GM19463 (cell line): ENCODE data around the gene RGS17.
"Not testable (repeated sequence)": the region's sequence is repeated elsewhere in the genome, so short reads cannot be mapped to it uniquely, and the experiment has no call there.

Experiments used
- ATAC-seq: cut with Tn5 transposase; IDR thresholded peaks from one replicate; pipeline ENCODE4 v1.9.1; 2021; ENCODE audit warnings: mild to moderate bottlenecking, moderate library complexity; ENCODE audit not compliant: unreplicated experiment

Gene RGS17

DNA sequence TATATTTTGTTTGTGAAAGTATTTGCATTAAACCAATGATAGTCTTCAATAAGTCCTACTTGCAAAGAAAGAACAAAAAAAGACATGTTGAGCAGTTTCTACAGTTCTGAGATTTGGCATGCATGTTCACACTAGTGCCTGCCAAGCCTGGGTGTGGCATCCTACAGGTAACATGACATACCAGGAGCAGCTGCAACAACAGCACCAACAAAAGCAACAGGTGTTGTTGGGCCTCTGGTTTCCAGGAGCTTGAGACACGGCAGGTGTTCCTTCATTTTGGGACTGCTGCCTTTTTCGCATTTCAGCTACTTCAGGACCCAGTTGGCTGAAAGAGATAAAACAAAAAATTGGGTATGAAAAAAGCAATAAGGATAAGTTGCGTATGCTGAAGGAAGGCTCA, 87.4 kb downstream of the RGS17 start:
- ATAC-seq: no peak

DNA sequence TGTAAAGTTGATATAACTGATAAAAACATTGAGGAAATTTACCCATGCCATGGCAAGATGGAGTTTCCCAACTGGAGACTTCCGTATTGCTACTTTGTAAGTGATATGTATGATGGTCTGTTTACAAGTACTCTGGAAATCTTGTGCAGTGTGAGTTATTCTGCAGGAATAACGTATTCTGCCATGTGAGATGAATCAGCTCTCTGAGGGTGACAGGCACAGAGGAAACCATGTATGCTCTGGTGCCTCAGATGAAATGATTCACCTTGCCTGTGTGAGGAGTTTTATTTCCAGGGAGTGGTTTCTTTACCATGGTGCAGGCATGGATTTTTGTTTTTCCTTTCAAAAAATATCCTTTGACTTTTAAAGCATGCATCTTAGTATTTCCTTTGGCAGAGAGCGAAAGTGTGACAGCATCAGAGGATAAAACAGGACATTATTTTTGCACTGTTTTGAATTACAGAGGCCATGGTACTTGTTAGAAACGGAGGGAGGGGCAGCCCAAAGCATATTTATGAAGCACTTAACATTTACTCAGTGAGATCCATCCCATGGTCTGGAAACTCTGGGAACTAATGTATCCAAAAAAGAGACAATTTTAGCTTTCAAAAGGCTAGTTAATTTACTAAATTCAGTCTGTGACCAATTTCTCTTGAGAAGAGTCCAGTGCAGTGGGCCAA, 92.6 kb downstream of the RGS17 start:
- ATAC-seq: no peak

DNA sequence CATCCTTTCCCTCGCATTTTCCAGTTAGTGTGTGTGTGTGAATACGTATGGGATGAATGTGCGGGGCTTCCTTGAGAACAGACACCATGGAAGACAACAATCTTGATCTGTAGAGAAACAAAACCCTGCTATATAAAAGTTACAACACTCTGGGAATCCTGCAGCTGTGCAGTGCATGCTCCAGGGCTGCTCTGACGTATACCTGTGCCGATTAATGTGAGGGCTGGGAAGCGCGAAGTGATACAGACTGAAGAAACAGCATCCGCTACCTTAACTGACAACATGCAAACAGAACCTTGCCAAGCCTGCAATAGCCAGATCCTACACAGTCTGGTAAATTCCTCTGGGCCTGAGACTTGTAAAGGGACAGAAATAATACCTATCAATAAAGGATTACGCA, 96.9 kb downstream of the RGS17 start:
- ATAC-seq: no peak

DNA sequence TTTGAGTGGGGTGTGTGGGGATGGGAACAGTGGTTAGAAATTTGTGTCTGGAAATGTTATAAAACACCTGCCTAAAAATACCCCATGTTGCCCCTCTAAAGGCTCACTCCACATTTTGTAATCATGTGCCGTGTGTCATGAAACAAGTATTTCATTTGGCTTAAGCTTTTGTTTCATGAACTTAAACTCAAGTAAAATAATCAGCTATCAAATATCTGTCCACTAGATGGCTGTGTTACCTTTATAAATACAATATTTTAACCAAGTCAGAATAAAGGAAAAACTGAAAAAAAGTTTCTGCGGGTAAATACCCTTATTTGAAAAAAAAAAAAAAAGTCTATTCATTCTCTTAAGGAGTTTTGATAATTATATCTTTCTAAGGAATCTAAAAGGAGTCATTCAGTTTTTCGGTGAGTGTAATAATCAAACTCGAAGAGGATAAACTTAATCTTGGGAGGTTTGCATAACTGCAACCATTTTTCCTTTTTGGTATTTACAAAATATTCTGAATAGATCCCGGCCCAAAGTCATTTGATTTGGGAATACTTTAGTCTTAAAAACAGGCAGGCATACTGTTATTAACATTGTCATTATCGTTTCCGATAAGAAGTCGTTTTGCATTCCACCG, 98.7 kb downstream of the RGS17 start:
- ATAC-seq: no peak

DNA sequence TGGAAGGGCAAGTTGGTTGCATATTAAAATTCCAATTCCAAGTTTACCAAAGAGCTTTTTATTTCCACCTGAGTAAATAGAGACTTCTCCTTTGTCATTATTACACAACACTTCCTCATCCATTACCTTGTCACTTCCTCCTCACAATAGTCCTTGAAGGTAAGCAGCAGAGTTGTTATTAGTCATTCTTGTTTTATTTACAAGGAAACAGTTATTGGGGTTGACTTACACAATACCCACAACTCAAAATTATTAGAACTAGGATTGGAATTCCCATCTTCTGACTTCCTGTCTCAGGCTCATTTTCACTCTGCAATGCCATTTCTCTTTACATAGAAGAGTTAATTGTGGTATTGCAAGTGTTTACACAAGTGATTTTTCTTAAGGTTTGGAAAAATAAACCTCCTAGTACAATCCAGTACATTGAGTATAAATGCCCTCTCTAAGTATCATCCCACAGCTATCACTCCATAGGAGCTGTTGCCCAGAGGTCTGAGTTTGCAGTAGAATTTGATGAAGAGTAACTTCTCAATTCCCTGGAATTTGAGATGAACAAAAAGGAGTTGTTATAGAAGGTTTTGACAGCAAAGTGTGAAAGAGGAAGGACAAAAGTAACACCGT, 99.6 kb downstream of the RGS17 start:
- ATAC-seq: no peak

DNA sequence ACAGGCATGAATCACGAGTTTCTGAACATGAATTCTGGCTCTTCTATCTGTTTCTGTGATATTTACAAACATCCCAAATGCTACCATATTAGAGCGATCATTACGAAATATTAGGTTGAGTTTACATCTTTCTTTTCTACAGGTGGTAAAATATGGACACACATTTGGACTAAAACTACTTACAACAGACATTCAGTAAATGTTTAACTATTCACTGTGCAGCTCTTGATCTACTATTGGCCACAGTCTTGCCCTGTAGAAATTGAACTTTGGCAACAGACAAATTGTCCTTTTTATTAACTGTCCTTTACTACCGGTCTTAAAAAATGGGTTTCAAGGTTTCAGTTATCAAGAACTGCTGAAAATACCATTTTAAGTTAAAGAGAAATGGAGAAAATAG, 102.1 kb downstream of the RGS17 start:
- ATAC-seq: no peak

DNA sequence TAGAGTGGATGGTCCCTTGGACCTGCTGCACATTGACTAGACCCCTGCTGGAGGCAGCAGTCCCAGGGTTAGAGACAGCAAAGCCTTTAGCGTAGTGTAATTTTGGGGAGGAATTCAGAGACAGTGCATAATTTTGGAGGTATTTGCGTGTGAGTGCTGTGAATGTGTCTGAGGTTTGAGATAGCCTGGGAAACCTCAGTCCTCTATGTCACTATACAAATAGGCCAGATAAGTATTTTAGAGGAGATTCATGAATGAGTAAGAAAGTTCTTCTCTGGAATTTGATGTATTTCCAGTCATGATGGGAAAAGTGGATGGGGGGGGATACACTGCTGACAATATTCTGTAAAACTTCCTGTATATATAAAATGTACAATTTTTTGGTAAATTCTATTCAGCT, 102.8 kb downstream of the RGS17 start:
- no peak for ATAC-seq

DNA sequence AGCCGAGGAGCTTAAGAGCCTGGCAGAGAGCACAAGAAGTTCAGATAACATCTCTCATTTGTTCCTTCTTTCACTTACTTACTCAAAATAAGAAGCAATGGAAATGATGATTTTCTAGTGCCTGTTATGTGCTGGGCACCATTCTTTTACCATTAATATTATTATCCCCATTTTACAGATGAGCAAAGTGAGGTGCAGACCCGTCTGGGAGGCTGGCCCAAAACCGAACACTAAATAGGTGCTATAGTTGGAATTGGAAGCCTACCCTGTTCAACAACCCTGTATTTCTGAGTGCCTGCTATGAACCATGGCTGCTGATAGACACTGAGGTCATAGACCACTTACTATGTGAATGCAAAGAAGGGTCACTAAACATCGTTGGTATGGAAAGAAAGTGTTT, 103.6 kb downstream of the RGS17 start:
- ATAC-seq: no peak

DNA sequence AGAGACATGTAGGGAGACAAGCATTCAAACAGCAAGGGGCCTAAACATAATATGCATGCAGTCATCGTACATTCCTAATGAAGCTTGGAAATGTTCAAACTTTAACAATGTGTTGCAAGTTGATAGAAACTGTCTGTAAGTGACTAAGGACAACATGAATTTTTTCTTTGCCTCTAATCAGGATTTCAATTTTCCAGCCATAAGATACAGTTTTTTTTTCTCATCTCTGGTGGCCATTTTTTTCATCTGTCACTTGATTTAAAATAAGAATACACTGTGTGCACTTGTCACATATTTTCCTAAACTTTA, 106.4 kb downstream of the RGS17 start:
- ATAC-seq: no peak

DNA sequence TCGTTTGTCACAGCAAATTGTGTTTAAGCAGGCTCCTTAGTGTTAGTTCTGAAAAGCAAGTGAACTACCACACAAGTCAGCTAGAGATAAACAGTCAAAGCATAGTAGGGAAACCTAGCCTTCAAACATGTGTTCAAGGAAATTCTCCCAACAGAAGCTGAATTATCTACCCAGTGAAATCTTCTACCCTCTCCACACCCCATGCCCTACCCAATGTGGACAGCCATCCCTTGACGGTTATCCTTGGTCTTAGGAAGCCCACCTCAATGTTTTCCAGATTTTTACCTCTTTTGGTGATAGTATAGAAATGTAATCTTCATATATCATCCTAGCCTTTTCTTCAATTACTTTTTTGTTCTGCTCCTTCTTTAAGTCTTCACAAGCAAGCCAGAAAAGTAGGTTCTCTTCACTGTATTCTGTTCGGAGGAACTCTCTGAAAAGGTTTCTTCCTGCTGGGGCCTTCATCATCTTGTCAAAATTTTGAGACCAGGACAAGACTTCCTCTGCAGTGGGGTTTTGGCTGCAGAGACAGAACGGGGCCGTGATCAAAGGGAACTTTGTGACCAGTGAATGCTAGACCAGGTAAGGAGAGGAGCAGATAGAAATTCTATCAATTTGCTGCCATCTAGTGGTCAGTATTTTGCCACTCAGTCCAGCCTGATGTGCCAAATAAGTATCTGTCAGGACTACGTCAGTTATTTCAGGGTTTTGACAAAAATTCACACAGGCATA, 106.9 kb downstream of the RGS17 start:
- ATAC-seq: peak; percentile 98

DNA sequence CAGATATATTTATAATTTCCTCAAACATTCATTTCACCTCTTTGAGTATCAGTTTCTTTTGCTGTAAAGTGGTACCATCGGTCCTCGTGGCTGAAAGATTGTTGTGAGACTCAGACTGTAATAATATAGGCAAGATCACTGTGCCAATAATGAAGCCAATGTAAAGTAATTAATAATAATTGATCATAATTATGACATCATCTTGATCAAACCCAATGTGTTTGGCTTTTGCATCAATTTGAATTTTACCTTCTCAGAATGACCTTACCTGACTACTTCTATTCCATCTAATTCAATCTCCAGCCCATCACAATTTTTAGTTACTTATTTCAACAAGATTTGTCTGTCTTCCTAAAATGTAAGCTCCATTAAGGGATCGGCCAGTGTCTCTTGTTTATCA, 112.7 kb downstream of the RGS17 start:
- no peak for ATAC-seq

DNA sequence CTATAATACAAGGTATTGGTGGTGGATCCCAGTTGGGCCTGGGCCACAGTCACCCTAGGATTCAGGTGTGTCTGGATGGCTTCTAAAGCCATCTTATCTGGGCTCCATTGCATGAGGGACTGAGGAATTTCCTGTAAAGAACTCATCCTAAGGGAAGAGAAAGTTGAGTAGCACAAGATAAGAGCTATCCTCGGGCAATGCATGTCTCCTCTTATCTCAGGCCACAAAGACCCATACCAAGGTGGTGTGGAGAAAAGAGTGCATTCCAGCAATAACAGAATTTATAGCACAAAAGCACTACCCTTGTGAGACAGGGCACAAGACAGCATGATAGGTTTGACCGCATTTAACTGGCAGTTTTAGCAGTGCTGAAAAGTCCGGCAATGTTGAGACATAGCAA, 114.2 kb downstream of the RGS17 start:
- no peak for ATAC-seq

DNA sequence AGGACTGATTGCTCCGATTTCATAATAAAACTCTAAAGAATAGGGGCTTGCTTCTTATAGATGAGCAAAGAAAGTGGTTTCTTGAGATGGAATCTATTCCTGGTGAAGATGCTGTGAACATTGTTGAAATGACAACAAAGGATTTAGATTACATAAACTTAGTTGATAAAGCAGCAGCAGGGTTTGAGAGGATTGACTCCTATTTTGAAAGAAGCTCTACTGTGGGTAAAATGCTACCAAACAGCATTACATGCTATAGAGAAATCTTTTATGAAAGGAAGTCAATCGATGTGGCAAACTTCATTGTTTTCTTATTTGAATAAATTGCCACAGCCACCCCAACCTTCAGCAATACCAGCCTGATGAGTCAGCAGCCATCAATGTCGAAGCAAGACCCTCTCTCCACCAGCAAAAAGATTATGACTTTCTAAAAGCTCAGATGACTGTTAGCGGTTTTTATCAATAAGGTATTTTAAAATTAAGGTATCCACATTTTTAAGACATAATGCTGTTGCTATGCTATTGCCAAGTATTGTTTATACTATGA, 115.9 kb downstream of the RGS17 start:
- ATAC-seq: no peak

DNA sequence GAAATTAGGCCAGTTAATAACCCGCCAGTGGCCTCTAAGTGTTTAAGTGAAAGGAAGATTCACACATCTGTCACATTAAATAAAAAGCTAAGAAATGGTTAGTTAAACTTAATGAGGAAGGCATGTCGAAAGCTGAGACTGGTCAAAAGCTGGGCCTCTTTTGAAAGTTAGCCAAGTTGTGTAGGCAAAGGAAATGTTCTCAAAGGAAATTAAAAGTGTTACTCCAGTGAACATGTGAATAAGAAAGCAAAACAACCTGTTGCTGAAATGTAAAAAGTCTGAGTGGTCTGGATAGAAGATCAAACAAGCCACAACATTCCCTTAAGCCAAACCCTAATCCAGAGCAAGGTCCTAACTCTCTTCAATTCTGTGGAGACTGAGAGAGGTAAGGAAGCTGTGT, 117.6 kb downstream of the RGS17 start:
- no peak for ATAC-seq

DNA sequence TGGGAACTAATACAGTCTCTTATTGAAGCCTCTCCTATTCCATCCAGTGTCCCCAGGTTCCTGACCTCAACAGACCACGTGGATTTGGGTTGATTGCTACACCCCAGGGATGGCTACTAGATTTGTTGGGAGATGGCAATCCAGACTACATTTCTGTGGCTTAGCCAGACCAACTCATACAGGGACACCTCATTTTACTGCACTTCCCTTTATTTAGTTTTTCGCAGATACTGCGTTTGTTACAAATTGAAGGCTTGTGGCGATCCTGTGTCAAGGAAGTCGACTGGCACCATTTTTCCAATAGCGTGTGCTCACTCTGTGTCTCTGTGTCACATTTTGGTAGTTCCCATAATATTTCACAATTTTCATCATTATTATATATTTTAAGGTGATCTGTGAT, 118.2 kb downstream of the RGS17 start:
- no peak for ATAC-seq

DNA sequence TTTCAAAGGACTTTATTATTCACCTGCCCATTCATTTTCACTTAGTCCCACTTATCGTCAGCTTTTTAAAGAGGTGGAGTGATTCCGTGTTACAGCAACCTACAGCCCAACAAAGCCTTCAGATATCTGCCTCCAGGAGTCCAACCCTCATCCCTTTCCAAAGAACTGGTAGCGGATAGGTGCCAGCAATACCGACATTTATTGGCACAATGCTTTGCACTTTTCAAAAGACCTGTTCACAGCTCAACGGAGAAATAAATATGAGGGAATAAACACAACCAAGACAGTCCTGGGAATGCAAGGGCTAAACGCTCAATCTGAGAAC, 127.8 kb downstream of the RGS17 start:
- ATAC-seq: peak; percentile 0

DNA sequence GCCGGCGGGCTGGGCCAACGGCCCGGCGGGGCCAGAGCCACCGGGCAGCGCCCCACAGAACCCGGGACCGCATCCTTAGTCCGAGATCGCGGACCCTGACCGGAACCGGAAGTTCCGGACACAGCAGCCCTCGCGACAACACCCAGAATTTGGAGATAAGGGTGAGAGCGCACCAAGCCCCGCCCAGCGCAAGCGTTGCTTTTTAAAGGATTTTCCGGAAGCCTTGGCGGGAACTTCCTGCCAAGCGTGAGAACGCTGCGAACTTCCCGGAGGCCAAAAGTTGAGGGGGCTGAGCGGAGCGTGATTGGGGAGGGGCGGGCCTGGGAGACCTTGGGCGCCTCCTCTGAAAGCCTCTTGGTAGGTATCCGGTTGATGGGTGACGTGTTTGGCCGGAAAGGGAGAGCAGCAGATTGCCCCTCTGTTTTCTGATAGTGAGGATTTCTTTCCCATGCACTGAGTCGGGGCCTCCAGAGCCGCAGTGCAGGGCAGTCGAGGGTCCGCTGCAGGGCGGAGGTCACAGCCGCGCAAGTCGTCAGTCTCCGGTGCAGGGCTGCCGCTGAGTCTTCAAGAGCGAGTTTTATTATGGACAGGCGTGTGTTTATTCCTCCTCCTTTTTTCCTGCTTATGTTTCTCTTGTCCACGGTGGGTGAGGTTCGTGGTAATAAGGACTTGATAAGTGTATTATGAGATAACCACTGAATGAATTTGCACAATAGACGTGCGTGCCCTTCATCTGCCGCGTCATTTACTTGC, 128.3 kb downstream of the RGS17 start, which contains the start of gene MTRF1L:
TSS of gene MTRF1L (minus strand) at position 97 of the 753 bp plus-strand sequence. CDS start at position 73, 24 bp downstream.
- peak; percentile 88 for ATAC-seq

DNA sequence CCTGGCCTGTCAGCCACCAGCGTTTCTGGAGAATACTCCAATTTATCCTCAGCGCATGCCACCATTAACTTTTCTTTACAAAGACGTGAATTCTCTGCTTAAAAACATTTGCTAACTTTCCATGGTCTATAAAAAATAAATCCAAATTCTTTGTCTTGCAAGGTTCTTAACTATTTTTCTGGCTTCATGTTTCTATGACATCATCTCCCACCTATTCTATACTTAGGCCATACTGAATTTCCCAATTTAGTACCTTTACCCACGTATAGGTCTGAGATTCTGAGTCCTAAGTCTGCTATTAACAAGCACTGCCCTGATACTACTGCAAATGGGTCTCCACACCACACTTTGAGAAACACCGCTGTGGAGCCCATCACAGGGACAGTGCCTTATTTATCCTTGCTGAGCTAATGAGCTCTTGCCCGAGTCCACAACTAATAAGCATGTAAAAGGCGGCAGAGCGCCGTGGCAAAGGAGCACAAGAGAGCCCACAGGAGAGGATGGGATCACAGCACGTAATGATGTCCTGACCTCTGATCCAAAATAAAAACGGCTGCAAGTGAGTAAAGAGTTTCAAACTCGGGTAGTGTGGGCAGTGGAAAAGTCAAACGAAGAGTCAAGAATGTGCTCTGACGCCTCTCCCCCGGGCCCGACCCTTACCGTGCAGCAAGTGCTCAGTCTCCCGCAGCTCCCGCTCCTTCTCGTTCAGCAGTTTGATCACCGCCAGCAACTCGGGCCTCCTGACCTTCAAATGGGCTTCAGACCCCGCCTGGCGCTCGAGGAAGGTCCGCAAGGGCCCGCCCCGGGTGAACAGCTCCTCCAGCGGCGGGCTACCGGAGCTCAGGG, 129.1 kb downstream of the RGS17 start:
- peak; percentile 14 for ATAC-seq

DNA sequence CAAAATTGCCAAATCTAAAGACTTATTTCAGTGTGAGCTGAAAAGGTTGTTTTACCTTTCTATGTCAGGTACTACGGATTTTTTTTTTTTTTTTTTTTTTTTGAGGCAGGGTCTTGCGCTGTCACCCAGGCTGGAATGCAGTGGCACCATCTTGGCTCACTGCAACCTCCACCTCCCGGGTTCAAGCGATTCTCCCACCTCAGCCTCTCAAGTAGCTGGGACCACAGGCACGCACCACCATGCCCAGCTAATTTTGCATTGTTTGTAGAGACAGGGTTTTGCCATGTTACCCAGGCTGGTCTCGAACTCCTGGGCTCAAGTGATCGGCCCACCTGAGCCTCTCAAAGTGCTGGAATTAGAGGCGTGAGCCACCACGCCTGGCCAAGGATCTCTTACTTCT, 130.3 kb downstream of the RGS17 start:
- not testable (repeated sequence) for ATAC-seq

DNA sequence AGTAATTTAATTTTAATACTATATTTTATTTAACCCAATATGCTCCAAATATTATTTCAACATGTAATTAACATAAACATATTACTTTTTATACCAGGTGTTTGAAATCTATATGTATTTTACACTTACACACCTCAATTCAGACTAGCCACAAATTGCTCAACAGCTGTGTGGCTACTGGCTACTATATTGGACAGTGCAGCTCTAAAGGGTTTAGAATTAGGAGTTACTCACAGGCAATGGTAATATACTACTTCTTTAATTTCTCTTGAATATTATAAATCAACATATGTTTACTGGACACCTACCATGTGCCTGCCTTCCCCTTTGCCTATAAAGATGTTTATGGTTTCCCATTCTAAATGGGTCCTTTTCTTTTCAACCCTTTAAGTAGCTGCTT, 130.8 kb downstream of the RGS17 start:
- ATAC-seq: no peak
